GM10248 (cell line): ENCODE results near the gene CMTR1.
"Not testable (repeated sequence)": the region's sequence is repeated elsewhere in the genome, so short reads cannot be mapped to it uniquely, and the experiment has no call there.

Source experiments
- CTCF ChIA-PET: fragments of 300-600 bp; sonication (Branson Sonifier 250); formaldehyde crosslinking; extraction: SDS; loops from one replicate; lab custom pipeline; 2021; ENCODE audit warnings: antibody characterized with exemption; lab: Yijun Ruan, JAX
- POLR2A ChIA-PET: fragments of 350-650 bp; sonication (Branson Sonifier 250); formaldehyde crosslinking; extraction: SDS; loops from one replicate; lab custom pipeline; 2020; ENCODE audit warnings: antibody characterized with exemption; lab: Yijun Ruan, JAX
- DNase-seq: peaks from one replicate; pipeline ENCODE4 v3.0.0; 2012; ENCODE audit errors: extremely low spot score
- CTCF ChIP-seq: IDR thresholded peaks from 2 replicates; pipeline ENCODE4 v1.5.1; 2012; ENCODE audit warnings: mild to moderate bottlenecking, low read depth; ENCODE audit errors: extremely low read depth, missing control alignments, control extremely low read depth

CMTR1 gene

GRCh38 chr6:37396571-37397180, 36.3 kb upstream of the CMTR1 start:
- DNase-seq: no peak
- ChIA-PET POLR2A (no interaction called here), CTCF (interaction anchor here (1.1 to 2.4 kb wide), 5 partner anchors 11 to 59 kb away, joined by 3 to 7 read pairs (median 3); no protein-coding TSS in a partner anchor)
- no peak for TF ChIP-seq CTCF

- DNase-seq: no peak
- ChIA-PET POLR2A (interaction anchor here (0.6 kb wide), 1 partner anchor 368 kb away, joined by 4 read pairs; no protein-coding TSS in a partner anchor), CTCF (interaction anchor here (1.1 kb wide), 2 partner anchors 17 to 183 kb away, joined by 3 read pairs; no protein-coding TSS in a partner anchor)
- TF ChIP-seq CTCF: no peak
Observed at GRCh38 chr6:37399131-37399530, 33.9 kb upstream of the CMTR1 start.

GRCh38 chr6:37399795-37400490, 33.1 kb upstream of the CMTR1 start:
- TF ChIP-seq CTCF: no peak
- CTCF ChIA-PET: interaction anchor here (0.8 to 1.1 kb wide), 3 partner anchors 18 to 183 kb away, joined by 3 read pairs; no protein-coding TSS in a partner anchor
- no peak for DNase-seq
- POLR2A ChIA-PET: interaction anchor here (0.6 kb wide), 1 partner anchor 367 kb away, joined by 4 read pairs; no protein-coding TSS in a partner anchor

- CTCF ChIA-PET, DNase-seq, POLR2A ChIA-PET: not testable (repeated sequence)
Observed at GRCh38 chr6:37401658-37402057, 31.4 kb upstream of the CMTR1 start.

GRCh38 chr6:37406726-37407341, 26.2 kb upstream of the CMTR1 start:
- ChIA-PET CTCF (no interaction called here), POLR2A (no interaction called here)
- no peak for TF ChIP-seq CTCF

GRCh38 chr6:37407948-37408347, 25.1 kb upstream of the CMTR1 start:
- POLR2A ChIA-PET: no interaction called here
- no peak for TF ChIP-seq CTCF
- CTCF ChIA-PET: interaction anchor here (1.0 kb wide), 1 partner anchor 12 kb away, joined by 3 read pairs; no protein-coding TSS in a partner anchor
- DNase-seq: no peak

More at GRCh38 chr6:37406726-37407341, 26.2 kb upstream of the CMTR1 start:
- no peak for DNase-seq

GRCh38 chr6:37409501-37409900, 23.5 kb upstream of the CMTR1 start:
- ChIA-PET CTCF (interaction anchor here (1.0 kb wide), 1 partner anchor 10 kb away, joined by 3 read pairs; no protein-coding TSS in a partner anchor), POLR2A (no interaction called here)
- TF ChIP-seq CTCF: no peak
- no peak for DNase-seq
